ENCODE measurements around the gene GAS7.

GAS7 gene

DNA sequence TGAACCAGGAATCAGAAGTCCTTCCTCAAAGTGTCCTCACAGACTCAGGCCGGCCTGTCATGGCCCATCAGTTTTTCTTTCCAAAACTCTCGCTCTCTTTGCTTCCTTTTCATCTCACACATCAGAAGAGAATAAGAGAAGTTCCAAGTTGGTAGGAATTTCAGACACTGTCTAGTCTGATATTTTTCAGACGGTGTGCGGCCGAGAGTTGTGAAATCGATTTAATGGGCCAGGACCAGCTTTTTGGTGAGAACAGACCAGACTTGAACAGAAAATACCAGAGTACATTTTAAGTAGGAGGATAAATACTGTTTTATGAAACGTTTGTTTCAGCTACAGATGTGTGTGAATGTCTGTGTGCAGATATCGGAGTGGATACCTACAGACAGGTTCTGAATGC, 268.5 kb downstream of the GAS7 start:
- DNase-seq (ENCODE audit: low read depth in 1 of 2, low spot score in 1 of 2): no peak
- H3K27me3 ChIP-seq (ENCODE audit: insufficient read depth, poor library complexity, severe bottlenecking): no peaks in the 10 kb centered on the region
- TF ChIP-seq, protein P1, sequence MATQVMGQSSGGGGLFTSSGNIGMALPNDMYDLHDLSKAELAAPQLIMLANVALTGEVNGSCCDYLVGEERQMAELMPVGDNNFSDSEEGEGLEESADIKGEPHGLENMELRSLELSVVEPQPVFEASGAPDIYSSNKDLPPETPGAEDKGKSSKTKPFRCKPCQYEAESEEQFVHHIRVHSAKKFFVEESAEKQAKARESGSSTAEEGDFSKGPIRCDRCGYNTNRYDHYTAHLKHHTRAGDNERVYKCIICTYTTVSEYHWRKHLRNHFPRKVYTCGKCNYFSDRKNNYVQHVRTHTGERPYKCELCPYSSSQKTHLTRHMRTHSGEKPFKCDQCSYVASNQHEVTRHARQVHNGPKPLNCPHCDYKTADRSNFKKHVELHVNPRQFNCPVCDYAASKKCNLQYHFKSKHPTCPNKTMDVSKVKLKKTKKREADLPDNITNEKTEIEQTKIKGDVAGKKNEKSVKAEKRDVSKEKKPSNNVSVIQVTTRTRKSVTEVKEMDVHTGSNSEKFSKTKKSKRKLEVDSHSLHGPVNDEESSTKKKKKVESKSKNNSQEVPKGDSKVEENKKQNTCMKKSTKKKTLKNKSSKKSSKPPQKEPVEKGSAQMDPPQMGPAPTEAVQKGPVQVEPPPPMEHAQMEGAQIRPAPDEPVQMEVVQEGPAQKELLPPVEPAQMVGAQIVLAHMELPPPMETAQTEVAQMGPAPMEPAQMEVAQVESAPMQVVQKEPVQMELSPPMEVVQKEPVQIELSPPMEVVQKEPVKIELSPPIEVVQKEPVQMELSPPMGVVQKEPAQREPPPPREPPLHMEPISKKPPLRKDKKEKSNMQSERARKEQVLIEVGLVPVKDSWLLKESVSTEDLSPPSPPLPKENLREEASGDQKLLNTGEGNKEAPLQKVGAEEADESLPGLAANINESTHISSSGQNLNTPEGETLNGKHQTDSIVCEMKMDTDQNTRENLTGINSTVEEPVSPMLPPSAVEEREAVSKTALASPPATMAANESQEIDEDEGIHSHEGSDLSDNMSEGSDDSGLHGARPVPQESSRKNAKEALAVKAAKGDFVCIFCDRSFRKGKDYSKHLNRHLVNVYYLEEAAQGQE (IDR thresholded peaks at IDR 0.05; ENCODE audit: insufficient replicate concordance, low read depth): no peak
- TF ChIP-seq, protein P2, sequence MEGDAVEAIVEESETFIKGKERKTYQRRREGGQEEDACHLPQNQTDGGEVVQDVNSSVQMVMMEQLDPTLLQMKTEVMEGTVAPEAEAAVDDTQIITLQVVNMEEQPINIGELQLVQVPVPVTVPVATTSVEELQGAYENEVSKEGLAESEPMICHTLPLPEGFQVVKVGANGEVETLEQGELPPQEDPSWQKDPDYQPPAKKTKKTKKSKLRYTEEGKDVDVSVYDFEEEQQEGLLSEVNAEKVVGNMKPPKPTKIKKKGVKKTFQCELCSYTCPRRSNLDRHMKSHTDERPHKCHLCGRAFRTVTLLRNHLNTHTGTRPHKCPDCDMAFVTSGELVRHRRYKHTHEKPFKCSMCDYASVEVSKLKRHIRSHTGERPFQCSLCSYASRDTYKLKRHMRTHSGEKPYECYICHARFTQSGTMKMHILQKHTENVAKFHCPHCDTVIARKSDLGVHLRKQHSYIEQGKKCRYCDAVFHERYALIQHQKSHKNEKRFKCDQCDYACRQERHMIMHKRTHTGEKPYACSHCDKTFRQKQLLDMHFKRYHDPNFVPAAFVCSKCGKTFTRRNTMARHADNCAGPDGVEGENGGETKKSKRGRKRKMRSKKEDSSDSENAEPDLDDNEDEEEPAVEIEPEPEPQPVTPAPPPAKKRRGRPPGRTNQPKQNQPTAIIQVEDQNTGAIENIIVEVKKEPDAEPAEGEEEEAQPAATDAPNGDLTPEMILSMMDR (IDR thresholded peaks at IDR 0.05; ENCODE audit: insufficient read depth, low read length): no peak
- TF ChIP-seq POLR2AphosphoS5 (IDR thresholded peaks at IDR 0.05; ENCODE audit: low read depth) (no peak), GABPA (IDR thresholded peaks at IDR 0.05; ENCODE audit: low read depth) (no peak), SPI1 (IDR thresholded peaks at IDR 0.05; ENCODE audit: borderline replicate concordance, low read depth) (no peak)
- no peak overlapping the region for H3K4me3 ChIP-seq (replicated peaks; ENCODE audit: insufficient read depth, low read length)
- no peak overlapping the region for H3K27ac ChIP-seq (replicated peaks)

DNA sequence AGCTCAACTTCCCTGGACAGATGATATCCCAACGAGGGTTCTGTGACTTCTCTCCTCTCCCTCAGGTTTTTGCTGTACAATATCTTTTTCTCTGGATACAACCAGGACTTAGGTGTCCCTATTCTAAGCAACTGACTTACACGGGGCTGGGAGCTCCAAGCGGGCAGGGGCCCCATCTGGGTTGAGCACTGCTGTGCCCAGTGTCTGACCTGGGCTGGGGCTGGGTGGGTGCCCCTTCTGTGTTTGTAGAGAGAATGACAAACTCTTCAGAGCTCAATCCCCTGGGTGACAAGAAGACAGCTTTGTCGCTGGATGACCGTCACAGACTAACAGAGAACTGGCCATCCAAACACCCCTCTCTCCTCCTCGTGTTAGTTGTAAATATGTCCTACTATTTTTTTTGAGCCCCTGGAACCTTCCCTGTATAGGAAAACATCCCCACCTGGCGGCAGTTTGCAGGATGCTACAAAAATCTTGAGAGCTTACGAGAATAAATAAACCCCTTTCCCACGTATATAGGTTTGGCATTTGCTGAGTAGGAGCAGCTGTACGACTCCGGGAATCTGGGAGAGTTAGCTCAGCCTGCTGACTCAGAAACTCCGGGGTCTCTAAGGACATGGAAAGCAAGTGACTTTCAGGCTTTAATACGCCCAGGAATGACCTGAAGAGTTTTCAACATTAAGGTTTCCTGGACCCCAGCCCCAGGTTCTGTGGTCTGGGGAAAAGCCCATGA, 269.6 kb downstream of the GAS7 start:
- Histone ChIP-seq H3K4me3 (replicated peaks; ENCODE audit: insufficient read depth, low read length) (no peak overlapping the region), H3K27me3 (ENCODE audit: insufficient read depth, poor library complexity, severe bottlenecking) (no peaks in the 10 kb centered on the region), H3K27ac (replicated peaks) (no peak overlapping the region)
- TF ChIP-seq GABPA (IDR thresholded peaks at IDR 0.05; ENCODE audit: low read depth) (no peak), POLR2AphosphoS5 (IDR thresholded peaks at IDR 0.05; ENCODE audit: low read depth) (no peak), SPI1 (IDR thresholded peaks at IDR 0.05; ENCODE audit: borderline replicate concordance, low read depth) (no peak)
- TF ChIP-seq, protein P2 (IDR thresholded peaks at IDR 0.05; ENCODE audit: insufficient read depth, low read length): no peak
- TF ChIP-seq, protein P1 (IDR thresholded peaks at IDR 0.05; ENCODE audit: insufficient replicate concordance, low read depth): no peak
- no peak for DNase-seq (ENCODE audit: low read depth in 1 of 2, low spot score in 1 of 2)

DNA sequence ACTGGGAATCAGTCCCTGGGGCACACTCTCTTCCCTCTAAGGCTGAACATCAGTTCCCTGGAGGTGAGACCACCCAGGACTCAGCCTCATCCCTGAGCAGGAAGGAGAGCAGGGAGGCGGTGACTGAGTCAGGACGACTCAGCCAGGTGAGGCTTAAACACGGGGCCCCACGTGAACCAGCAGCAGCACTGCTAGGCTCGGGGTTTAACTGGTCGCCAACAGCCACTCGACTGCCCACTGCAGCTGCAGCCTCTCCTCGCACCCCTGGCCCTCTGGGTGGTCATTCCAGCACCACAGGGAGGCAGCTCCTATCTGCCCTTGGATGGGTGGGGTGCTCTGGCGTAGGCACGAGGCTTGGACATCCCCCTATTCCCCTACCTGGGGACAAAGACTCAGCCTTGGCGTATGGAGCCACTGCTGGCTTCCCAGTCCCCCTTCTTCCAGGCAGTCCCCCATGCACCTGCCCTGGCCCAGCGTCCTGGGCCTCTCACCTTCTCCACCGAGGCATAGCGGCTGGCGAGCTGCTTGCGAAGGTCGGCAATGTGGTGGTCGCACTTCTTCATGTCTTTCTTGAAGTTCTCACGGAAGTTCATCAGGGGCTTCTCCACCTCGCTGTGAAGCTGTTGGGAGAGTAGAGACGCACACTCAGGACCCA, 272.1 kb downstream of the GAS7 start:
- no peak overlapping the region for H3K27ac ChIP-seq (replicated peaks)
- TF ChIP-seq, protein P2 (IDR thresholded peaks at IDR 0.05; ENCODE audit: insufficient read depth, low read length): no peak
- no peak for TF ChIP-seq SPI1 (IDR thresholded peaks at IDR 0.05; ENCODE audit: borderline replicate concordance, low read depth)
- TF ChIP-seq POLR2AphosphoS5 (IDR thresholded peaks at IDR 0.05; ENCODE audit: low read depth): no peak
- TF ChIP-seq GABPA (IDR thresholded peaks at IDR 0.05; ENCODE audit: low read depth): no peak
- no peak for DNase-seq (ENCODE audit: low read depth in 1 of 2, low spot score in 1 of 2)
- H3K27me3 ChIP-seq (ENCODE audit: insufficient read depth, poor library complexity, severe bottlenecking): no peaks in the 10 kb centered on the region
- H3K4me3 ChIP-seq (replicated peaks; ENCODE audit: insufficient read depth, low read length): no peak overlapping the region
